ENCODE results near the gene STYXL1.

GRCh38 chr7:75992083-75992755, 55.6 kb downstream of the STYXL1 start:
- TF ChIP-seq SIN3A (IDR thresholded peaks at IDR 0.05; ENCODE audit: borderline replicate concordance, insufficient read depth, low read length) (no peak), REST (IDR thresholded peaks at IDR 0.05; ENCODE audit: insufficient read depth in 1 of 2, low read depth in 2 of 2, low read length in 2 of 2) (no peak)
